ENCODE results near the gene CLDN7.

CLDN7 gene

DNA sequence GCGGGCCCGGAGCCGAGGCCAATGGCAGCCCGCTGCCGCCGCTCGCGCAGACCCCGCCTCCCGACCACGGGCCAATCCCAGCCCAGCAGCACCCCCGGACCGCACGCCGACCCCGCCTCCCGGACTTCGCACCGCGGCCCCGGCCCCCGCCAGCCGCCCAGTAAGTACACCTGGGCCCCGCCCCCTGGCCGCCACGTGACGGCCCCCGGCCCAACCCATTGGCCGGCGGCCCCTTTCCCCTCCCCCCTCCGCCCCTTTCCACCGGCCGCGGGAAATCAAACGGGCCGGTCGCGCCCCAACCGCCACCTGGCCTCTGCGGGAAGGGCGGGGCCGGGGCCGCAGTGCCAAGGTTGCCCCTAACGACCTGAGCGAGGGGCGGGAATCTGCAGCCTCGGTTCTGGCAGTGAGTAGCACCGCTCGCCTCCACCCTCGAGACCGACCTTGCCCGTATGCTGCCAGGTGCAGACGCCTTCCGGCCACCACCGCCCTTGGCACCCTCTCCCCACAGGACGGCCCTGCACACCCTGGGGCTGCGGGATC is 32.4 kb upstream of the CLDN7 start, which contains the start of gene YBX2:
Gene YBX2 (minus strand): TSS at position 26 of the 540 bp plus-strand sequence. CDS start 139 bp downstream, outside the sequence.
- H3K4me1 ChIP-seq (ENCODE audit: insufficient read depth, low read length): peaks cover 51% of the 10 kb centered on the region
- H3K36me3 ChIP-seq (ENCODE audit: insufficient read depth, low read length): no peaks in the 10 kb centered on the region
- no peaks in the 10 kb centered on the region for H3K9me3 ChIP-seq (ENCODE audit: low read length)
- H3K4me3 ChIP-seq (ENCODE audit: low read depth in 1 of 2, low read length in 2 of 2): peak within 1 kb of the TSS; percentile 32 to 38
- H3K27me3 ChIP-seq (ENCODE audit: control insufficient read depth in 1 of 2, insufficient read depth in 2 of 2, low read length in 2 of 2): peaks cover 0 to 22% of the 10 kb centered on the region in 2 donors
- peak within 1 kb of the TSS; percentile 39 for H3K27ac ChIP-seq (ENCODE audit: low read depth, low read length)
- no peak within 1 kb of the TSS for H3K9ac ChIP-seq (ENCODE audit: low read length)

DNA sequence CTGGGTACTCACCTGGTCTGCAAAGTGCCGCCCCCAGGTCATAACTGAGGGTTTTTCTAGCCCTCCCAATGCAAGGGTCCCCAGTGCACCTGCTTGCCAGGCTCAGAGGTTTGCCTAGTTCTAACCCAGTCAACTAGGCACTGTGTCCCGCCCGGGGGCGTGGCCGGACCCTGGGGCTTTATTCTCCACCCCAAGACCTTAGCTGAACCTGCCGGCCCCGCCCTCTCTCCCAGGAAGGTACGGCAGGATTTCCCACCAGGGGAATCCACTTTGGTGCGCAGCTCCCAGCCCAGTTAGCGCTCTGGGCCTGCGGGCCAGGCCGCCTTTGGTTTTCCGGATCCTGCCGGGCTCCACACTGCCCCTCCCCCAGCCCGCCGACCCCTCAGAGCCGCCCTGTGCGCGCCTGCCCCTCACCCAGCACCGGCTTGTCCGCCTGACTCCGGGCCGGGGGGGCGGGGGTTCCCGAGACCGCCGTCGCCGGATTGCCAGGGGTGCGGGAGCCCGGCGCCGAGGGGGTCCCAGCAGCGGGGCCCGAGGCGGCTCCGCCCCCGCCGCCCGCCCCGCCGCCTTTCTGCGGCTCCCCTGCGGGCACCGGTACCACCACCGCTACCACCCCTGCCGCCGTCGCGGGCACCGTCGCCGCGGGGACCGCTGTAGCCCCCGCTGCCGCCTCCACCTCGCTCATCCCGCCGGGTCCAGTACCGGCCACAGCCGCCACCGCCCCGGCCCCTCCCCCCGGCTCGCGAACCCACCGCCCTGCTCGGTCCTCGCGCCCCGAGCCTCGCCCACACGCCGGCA is 31.7 kb upstream of the CLDN7 start:
- H3K4me3 ChIP-seq (ENCODE audit: low read depth in 1 of 2, low read length in 2 of 2): peak overlapping the region; percentile 32 to 38
- peaks cover 51% of the 10 kb centered on the region for H3K4me1 ChIP-seq (ENCODE audit: insufficient read depth, low read length)
- peak overlapping the region; percentile 39 for H3K27ac ChIP-seq (ENCODE audit: low read depth, low read length)
- no peaks in the 10 kb centered on the region for H3K36me3 ChIP-seq (ENCODE audit: insufficient read depth, low read length)
- no peaks in the 10 kb centered on the region for H3K9me3 ChIP-seq (ENCODE audit: low read length)
- H3K27me3 ChIP-seq (ENCODE audit: control insufficient read depth in 1 of 2, insufficient read depth in 2 of 2, low read length in 2 of 2): peaks cover 0 to 24% of the 10 kb centered on the region in 2 donors
- no peak overlapping the region for H3K9ac ChIP-seq (ENCODE audit: low read length)

GRCh38 chr17:7293159-7293558 is 30.9 kb upstream of the CLDN7 start:
- H3K9ac ChIP-seq (ENCODE audit: low read length): no peak overlapping the region
- H3K27ac ChIP-seq (ENCODE audit: low read depth, low read length): peak overlapping the region; percentile 4
- peak overlapping the region in 1 of 2 donors; percentile 32 for H3K4me3 ChIP-seq (ENCODE audit: low read depth in 1 of 2, low read length in 2 of 2)
- no peaks in the 10 kb centered on the region for H3K36me3 ChIP-seq (ENCODE audit: insufficient read depth, low read length)
- peaks cover 51% of the 10 kb centered on the region for H3K4me1 ChIP-seq (ENCODE audit: insufficient read depth, low read length)
- no peaks in the 10 kb centered on the region for H3K9me3 ChIP-seq (ENCODE audit: low read length)
- peaks cover 0 to 24% of the 10 kb centered on the region in 2 donors for H3K27me3 ChIP-seq (ENCODE audit: control insufficient read depth in 1 of 2, insufficient read depth in 2 of 2, low read length in 2 of 2)

DNA sequence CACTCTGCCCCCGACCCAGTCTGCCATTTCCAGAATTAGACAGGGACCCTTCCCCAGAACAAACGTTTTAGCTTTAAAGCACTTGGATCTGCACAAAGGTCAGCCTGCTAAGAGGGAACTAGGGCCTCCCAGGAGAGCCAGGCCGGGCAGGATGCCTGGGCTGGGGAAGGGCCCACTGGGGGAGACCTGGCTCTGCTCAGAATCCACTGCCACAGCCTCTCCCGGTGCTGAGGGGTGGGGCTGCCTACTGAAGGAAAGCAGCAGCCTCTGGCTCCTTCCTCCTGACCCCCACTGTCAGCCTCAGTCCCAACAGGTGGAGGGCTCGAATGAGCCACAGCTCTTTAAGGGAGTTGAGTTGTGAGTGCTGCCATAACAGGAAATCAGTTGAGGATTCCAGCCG is 30.5 kb upstream of the CLDN7 start:
- no peak overlapping the region for H3K9ac ChIP-seq (ENCODE audit: low read length)
- H3K4me1 ChIP-seq (ENCODE audit: insufficient read depth, low read length): peaks cover 51% of the 10 kb centered on the region
- no peak overlapping the region for H3K4me3 ChIP-seq (ENCODE audit: low read depth in 1 of 2, low read length in 2 of 2)
- no peaks in the 10 kb centered on the region for H3K36me3 ChIP-seq (ENCODE audit: insufficient read depth, low read length)
- H3K27ac ChIP-seq (ENCODE audit: low read depth, low read length): peak overlapping the region; percentile 4
- no peaks in the 10 kb centered on the region for H3K9me3 ChIP-seq (ENCODE audit: low read length)
- H3K27me3 ChIP-seq (ENCODE audit: control insufficient read depth in 1 of 2, insufficient read depth in 2 of 2, low read length in 2 of 2): peaks cover 0 to 24% of the 10 kb centered on the region in 2 donors

GRCh38 chr17:7292194-7292593 is 29.9 kb upstream of the CLDN7 start:
- H3K9ac ChIP-seq (ENCODE audit: low read length): no peak overlapping the region
- no peaks in the 10 kb centered on the region for H3K9me3 ChIP-seq (ENCODE audit: low read length)
- peaks cover 0 to 24% of the 10 kb centered on the region in 2 donors for H3K27me3 ChIP-seq (ENCODE audit: control insufficient read depth in 1 of 2, insufficient read depth in 2 of 2, low read length in 2 of 2)
- H3K36me3 ChIP-seq (ENCODE audit: insufficient read depth, low read length): no peaks in the 10 kb centered on the region
- peak overlapping the region; percentile 4 for H3K27ac ChIP-seq (ENCODE audit: low read depth, low read length)
- peaks cover 51% of the 10 kb centered on the region for H3K4me1 ChIP-seq (ENCODE audit: insufficient read depth, low read length)
- H3K4me3 ChIP-seq (ENCODE audit: low read depth in 1 of 2, low read length in 2 of 2): no peak overlapping the region

GRCh38 chr17:7290685-7291084 is 28.4 kb upstream of the CLDN7 start:
- no peak overlapping the region for H3K9ac ChIP-seq (ENCODE audit: low read length)
- peaks cover 0 to 24% of the 10 kb centered on the region in 2 donors for H3K27me3 ChIP-seq (ENCODE audit: control insufficient read depth in 1 of 2, insufficient read depth in 2 of 2, low read length in 2 of 2)
- peaks cover 12% of the 10 kb centered on the region for H3K36me3 ChIP-seq (ENCODE audit: insufficient read depth, low read length)
- H3K9me3 ChIP-seq (ENCODE audit: low read length): no peaks in the 10 kb centered on the region
- no peak overlapping the region for H3K4me3 ChIP-seq (ENCODE audit: low read depth in 1 of 2, low read length in 2 of 2)
- H3K27ac ChIP-seq (ENCODE audit: low read depth, low read length): no peak overlapping the region
- peaks cover 42% of the 10 kb centered on the region for H3K4me1 ChIP-seq (ENCODE audit: insufficient read depth, low read length)

DNA sequence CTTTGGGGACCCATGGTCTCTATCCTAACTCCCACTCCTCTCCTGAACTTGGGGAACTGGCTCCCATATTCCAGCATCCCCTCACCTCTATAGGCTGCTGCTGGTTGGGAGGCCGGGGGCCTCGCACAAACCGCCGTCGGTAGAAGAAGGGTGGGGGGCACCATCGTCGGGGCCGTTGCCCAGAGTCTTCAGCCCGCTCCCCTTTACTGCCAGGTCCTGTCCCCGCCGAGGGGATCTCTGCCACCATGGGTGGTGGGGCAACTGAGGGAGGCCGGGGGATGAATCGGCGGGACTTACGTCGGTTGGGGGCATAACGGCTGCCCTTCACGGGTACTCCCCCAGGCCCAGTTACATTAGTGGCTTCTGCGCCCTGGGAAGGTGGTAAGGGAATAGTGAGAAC is 27.9 kb upstream of the CLDN7 start:
- Histone ChIP-seq H3K36me3 (ENCODE audit: insufficient read depth, low read length) (peaks cover 17% of the 10 kb centered on the region), H3K9ac (ENCODE audit: low read length) (no peak overlapping the region), H3K9me3 (ENCODE audit: low read length) (no peaks in the 10 kb centered on the region), H3K4me3 (ENCODE audit: low read depth in 1 of 2, low read length in 2 of 2) (no peak overlapping the region), H3K27ac (ENCODE audit: low read depth, low read length) (no peak overlapping the region), H3K4me1 (ENCODE audit: insufficient read depth, low read length) (peaks cover 40% of the 10 kb centered on the region), H3K27me3 (ENCODE audit: control insufficient read depth in 1 of 2, insufficient read depth in 2 of 2, low read length in 2 of 2) (peaks cover 0 to 23% of the 10 kb centered on the region in 2 donors)

GRCh38 chr17:7289256-7290032 is 27.2 kb upstream of the CLDN7 start:
- Histone ChIP-seq H3K4me1 (ENCODE audit: insufficient read depth, low read length) (peaks cover 43% of the 10 kb centered on the region), H3K27me3 (ENCODE audit: control insufficient read depth in 1 of 2, insufficient read depth in 2 of 2, low read length in 2 of 2) (peaks cover 0 to 17% of the 10 kb centered on the region in 2 donors), H3K9me3 (ENCODE audit: low read length) (no peaks in the 10 kb centered on the region), H3K27ac (ENCODE audit: low read depth, low read length) (peak overlapping the region; percentile 55), H3K36me3 (ENCODE audit: insufficient read depth, low read length) (peaks cover 24% of the 10 kb centered on the region), H3K4me3 (ENCODE audit: low read depth in 1 of 2, low read length in 2 of 2) (no peak overlapping the region), H3K9ac (ENCODE audit: low read length) (no peak overlapping the region)

DNA sequence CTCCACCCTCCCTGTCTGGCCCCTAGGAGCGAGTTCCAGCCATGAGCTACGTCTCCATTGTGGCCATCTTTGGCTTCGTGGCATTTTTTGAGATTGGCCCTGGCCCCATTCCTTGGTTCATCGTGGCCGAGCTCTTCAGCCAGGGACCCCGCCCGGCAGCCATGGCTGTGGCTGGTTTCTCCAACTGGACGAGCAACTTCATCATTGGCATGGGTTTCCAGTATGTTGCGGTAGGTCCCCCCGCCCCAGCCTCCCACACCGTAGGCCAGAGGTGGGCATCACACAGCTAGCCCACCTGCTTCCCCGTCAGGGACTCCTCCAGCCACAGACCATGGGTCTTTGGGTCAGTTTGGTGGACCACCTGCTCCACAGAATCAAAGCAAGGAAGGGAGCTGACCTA is 23.4 kb upstream of the CLDN7 start:
- peaks cover 32% of the 10 kb centered on the region for H3K36me3 ChIP-seq (ENCODE audit: insufficient read depth, low read length)
- H3K27ac ChIP-seq (ENCODE audit: low read depth, low read length): peak overlapping the region; percentile 37
- peaks cover 32% of the 10 kb centered on the region for H3K4me1 ChIP-seq (ENCODE audit: insufficient read depth, low read length)
- H3K4me3 ChIP-seq (ENCODE audit: low read depth in 1 of 2, low read length in 2 of 2): no peak overlapping the region
- H3K9ac ChIP-seq (ENCODE audit: low read length): no peak overlapping the region
- peaks cover 0 to 9% of the 10 kb centered on the region in 2 donors for H3K27me3 ChIP-seq (ENCODE audit: control insufficient read depth in 1 of 2, insufficient read depth in 2 of 2, low read length in 2 of 2)
- no peaks in the 10 kb centered on the region for H3K9me3 ChIP-seq (ENCODE audit: low read length)

GRCh38 chr17:7284911-7285310 is 22.6 kb upstream of the CLDN7 start:
- H3K36me3 ChIP-seq (ENCODE audit: insufficient read depth, low read length): peaks cover 32% of the 10 kb centered on the region
- H3K27me3 ChIP-seq (ENCODE audit: control insufficient read depth in 1 of 2, insufficient read depth in 2 of 2, low read length in 2 of 2): peaks cover 0 to 4% of the 10 kb centered on the region in 2 donors
- peak overlapping the region; percentile 59 for H3K27ac ChIP-seq (ENCODE audit: low read depth, low read length)
- H3K9me3 ChIP-seq (ENCODE audit: low read length): no peaks in the 10 kb centered on the region
- no peak overlapping the region for H3K9ac ChIP-seq (ENCODE audit: low read length)
- peaks cover 32% of the 10 kb centered on the region for H3K4me1 ChIP-seq (ENCODE audit: insufficient read depth, low read length)
- H3K4me3 ChIP-seq (ENCODE audit: low read depth in 1 of 2, low read length in 2 of 2): no peak overlapping the region

DNA sequence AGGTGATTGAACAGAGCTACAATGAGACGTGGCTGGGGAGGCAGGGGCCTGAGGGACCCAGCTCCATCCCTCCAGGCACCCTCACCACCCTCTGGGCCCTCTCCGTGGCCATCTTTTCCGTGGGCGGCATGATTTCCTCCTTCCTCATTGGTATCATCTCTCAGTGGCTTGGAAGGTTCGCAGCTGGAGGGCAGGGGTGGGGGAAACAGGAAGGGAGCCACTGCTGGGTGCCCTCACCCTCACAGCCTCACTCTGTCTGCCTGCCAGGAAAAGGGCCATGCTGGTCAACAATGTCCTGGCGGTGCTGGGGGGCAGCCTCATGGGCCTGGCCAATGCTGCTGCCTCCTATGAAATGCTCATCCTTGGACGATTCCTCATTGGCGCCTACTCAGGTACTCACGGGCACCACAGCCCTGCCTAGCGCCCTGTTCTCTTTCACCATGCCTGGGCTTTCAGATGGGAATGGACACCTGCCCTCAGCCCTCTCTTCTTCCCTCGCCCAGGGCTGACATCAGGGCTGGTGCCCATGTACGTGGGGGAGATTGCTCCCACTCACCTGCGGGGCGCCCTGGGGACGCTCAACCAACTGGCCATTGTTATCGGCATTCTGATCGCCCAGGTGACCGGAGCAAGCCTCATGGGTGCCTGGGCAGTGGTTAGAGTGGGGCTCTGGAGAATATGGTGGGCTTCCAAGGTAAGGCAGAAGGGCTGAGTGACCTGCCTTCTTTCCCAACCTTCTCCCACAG is 21.4 kb upstream of the CLDN7 start:
- Histone ChIP-seq H3K4me3 (ENCODE audit: low read depth in 1 of 2, low read length in 2 of 2) (peak overlapping the region; percentile 53 to 85), H3K4me1 (ENCODE audit: insufficient read depth, low read length) (peaks cover 32% of the 10 kb centered on the region), H3K9ac (ENCODE audit: low read length) (peak overlapping the region; percentile 81), H3K36me3 (ENCODE audit: insufficient read depth, low read length) (peaks cover 32% of the 10 kb centered on the region), H3K9me3 (ENCODE audit: low read length) (no peaks in the 10 kb centered on the region), H3K27me3 (ENCODE audit: control insufficient read depth in 1 of 2, insufficient read depth in 2 of 2, low read length in 2 of 2) (no peaks in the 10 kb centered on the region), H3K27ac (ENCODE audit: low read depth, low read length) (peak overlapping the region; percentile 83)

Measured in muscle layer of colon (tissue), 2 donors.